ENCODE results near the gene SYCN. TPM values are rescaled to one million over a fixed set of nuclear protein-coding genes. Genes with fewer than 3 reads are reported as not detected.

SYCN gene, protein sequence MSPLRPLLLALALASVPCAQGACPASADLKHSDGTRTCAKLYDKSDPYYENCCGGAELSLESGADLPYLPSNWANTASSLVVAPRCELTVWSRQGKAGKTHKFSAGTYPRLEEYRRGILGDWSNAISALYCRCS
- total RNA-seq (2016; rRNA removed; fragmentation: Illumina TruSeq; extraction: Trizol) (not detected in 2 replicates), polyA plus RNA-seq (2011; rRNA removed) (not detected in 2 replicates), polyA minus RNA-seq (2011; rRNA and poly(A)+ RNA removed; ENCODE audit: low replicate concordance) (not detected in 2 replicates), Bru-seq, nascent RNA (not detected), BruChase-seq, experiment 1, labeled RNA remaining after a 6-hour chase (not detected), BruChase-seq, experiment 2, labeled RNA remaining after a 2-hour chase (not detected)
- not detected in 2 replicates for total RNA-seq (2016; cell fraction: cytosol; rRNA removed; fragmentation: Illumina TruSeq; extraction: Trizol; ENCODE audit: low read depth)
- not detected in 2 replicates for total RNA-seq (2016; cell fraction: insoluble cytoplasmic fraction; rRNA removed; fragmentation: Illumina TruSeq; extraction: Trizol)
- total RNA-seq (2016; cell fraction: membrane; rRNA removed; fragmentation: Illumina TruSeq; extraction: Trizol), result not detected in 2 replicates
- total RNA-seq (2016; cell fraction: nucleus; rRNA removed; fragmentation: Illumina TruSeq; extraction: Trizol), result not detected in 2 replicates
- not detected in 2 replicates for polyA plus RNA-seq (2011; cell fraction: cytosol; rRNA removed)
- not detected in 2 replicates for polyA plus RNA-seq (2011; cell fraction: nucleus; rRNA removed)
- polyA plus RNA-seq (2012), result not detected in 2 replicates
- polyA plus RNA-seq (2016; cell fraction: cytosol; fragmentation: Illumina TruSeq; extraction: Trizol; ENCODE audit: low read depth), result not detected in 2 replicates
- not detected in 2 replicates for polyA plus RNA-seq (2016; cell fraction: insoluble cytoplasmic fraction; fragmentation: Illumina TruSeq; extraction: Trizol; ENCODE audit: low read depth)
- polyA plus RNA-seq (2016; cell fraction: membrane; fragmentation: Illumina TruSeq; extraction: Trizol; ENCODE audit: low read depth), result not detected in 2 replicates
- not detected in 2 replicates for polyA plus RNA-seq (2016; cell fraction: nucleus; fragmentation: Illumina TruSeq; extraction: Trizol; ENCODE audit: insufficient read depth, low read depth)
- not detected in 2 replicates for polyA minus RNA-seq (2011; cell fraction: cytosol; rRNA and poly(A)+ RNA removed)
- not detected in 2 replicates for polyA minus RNA-seq (2011; cell fraction: nucleus; rRNA and poly(A)+ RNA removed)
- long read RNA-seq, experiment 1, result 0 reads
- long read RNA-seq, experiment 2, result 0 reads

DNA sequence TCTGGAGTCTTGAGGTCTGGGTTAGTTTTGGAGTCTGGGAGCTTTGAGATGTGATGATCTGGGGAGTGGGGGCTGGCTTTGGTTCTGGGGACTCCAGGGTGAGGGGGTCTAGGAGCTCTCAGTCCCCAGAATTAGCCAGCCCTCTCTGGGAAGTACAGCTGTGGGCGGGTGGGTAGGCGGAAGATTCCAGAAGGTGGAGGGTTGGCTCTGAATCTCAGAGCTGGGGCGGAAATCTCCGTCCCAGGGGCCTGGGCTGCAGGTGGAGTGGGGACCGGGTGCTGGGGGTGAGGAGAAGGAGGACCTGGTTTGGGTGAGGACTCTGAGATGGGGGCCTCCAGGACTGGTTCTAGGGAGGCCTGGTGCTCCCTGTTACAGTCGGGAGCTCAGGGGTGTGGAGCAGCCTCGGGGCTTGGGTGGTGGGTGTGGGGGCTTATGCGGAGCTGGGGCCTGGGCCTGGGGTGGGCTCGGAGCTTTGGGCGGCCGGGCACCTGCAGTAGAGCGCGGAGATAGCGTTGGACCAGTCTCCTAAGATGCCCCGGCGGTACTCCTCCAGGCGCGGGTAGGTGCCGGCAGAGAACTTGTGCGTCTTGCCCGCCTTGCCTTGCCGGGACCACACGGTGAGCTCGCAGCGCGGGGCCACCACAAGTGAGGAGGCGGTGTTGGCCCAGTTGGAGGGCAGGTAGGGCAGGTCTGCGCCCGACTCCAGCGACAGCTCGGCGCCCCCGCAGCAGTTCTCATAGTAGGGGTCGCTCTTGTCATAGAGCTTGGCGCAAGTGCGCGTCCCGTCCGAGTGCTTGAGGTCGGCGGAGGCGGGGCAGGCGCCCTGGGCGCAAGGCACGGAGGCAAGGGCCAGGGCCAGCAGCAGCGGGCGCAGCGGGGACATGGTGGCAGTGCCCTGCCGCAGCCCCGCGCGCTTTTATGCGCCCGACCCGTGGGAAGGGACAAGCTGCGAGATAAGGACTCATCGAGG, at the start of gene SYCN:
TSS of gene SYCN (minus strand) at position 892 of the 970 bp plus-strand sequence. CDS start at position 883, 9 bp downstream.
- WGBS (ENCODE audit: low lambda C conversion rate), result 42% methylated on average over 18 of the region's 57 CpGs
- Histone ChIP-seq H3K36me3 (replicated peaks in 1 of 2; ENCODE audit: control insufficient read depth in 1 of 2, insufficient read depth in 2 of 2, low read length in 2 of 2) (no peaks in the 10 kb centered on the region), H3K4me3 (replicated peaks in 1 of 3; ENCODE audit: insufficient read depth in 1 of 3, low read depth in 2 of 3, low read length in 3 of 3) (no peak within 1 kb of the TSS), H3K4me1 (ENCODE audit: insufficient read depth, low read length) (peaks cover 9% of the 10 kb centered on the region; the same call in 1 of the 2 replicates), H3K27ac (ENCODE audit: extremely low read length, insufficient read depth, low read length) (no peak within 1 kb of the TSS), H3K79me2 (ENCODE audit: insufficient read depth, low read length) (no peaks in the 10 kb centered on the region), H3K9ac (ENCODE audit: insufficient read depth, low read depth, low read length) (no peak within 1 kb of the TSS), H3K4me2 (ENCODE audit: low read depth, low read length) (no peak within 1 kb of the TSS), H2AFZ (ENCODE audit: low read length) (no peak within 1 kb of the TSS), H4K20me1 (ENCODE audit: insufficient read depth, low read length) (no peaks in the 10 kb centered on the region), H3K27me3 (ENCODE audit: control insufficient read depth in 1 of 2, insufficient read depth in 2 of 2, low read length in 2 of 2) (peaks cover 6 to 52% of the 10 kb centered on the region in 2 experiments), H3K9me3 (ENCODE audit: low read length) (no peaks in the 10 kb centered on the region)
- ATAC-seq (peak; percentile 28; the same call in 2 of the 3 replicates), DNase-seq (ENCODE audit: low spot score) (no peak), FAIRE-seq (no peak)
- in situ Hi-C loops (cut with HindIII; ENCODE audit: extremely low pct_ligation_motif_present, low pct_unique_long_range_greater_than_20kb), result no loop called here
- ChIA-PET POLR2A (interaction anchor here (1.4 kb wide), 1 partner anchor 273 kb away, joined by 3 read pairs; the partner anchor contains the start of genes MRPS12 and SARS2), CTCF (ENCODE audit: low intra/inter-chr PET ratio, low total read pairs) (no interaction called here)
- intact Hi-C loops (cut with micrococcal nuclease; ENCODE audit: unreplicated experiment), result no loop called here
- TF ChIP-seq HNRNPLL (IDR thresholded peaks at IDR 0.05; ENCODE audit: low read depth, low read length, poor library complexity, severe bottlenecking) (peak; percentile 42), CC2D1A (CRISPR knock-in tag; IDR thresholded peaks at IDR 0.05) (no peak)
- TF ChIP-seq, protein P1, sequence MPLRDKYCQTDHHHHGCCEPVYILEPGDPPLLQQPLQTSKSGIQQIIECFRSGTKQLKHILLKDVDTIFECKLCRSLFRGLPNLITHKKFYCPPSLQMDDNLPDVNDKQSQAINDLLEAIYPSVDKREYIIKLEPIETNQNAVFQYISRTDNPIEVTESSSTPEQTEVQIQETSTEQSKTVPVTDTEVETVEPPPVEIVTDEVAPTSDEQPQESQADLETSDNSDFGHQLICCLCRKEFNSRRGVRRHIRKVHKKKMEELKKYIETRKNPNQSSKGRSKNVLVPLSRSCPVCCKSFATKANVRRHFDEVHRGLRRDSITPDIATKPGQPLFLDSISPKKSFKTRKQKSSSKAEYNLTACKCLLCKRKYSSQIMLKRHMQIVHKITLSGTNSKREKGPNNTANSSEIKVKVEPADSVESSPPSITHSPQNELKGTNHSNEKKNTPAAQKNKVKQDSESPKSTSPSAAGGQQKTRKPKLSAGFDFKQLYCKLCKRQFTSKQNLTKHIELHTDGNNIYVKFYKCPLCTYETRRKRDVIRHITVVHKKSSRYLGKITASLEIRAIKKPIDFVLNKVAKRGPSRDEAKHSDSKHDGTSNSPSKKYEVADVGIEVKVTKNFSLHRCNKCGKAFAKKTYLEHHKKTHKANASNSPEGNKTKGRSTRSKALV (CRISPR knock-in tag; IDR thresholded peaks at IDR 0.05), result peak; percentile 86
- BruUV-seq (replicated peaks), result no TSS peak
